Erythroblast (primary cell): Measurements from ENCODE around the gene CAPN5.

Experiments
- GATA1 ChIP-seq: IDR thresholded peaks from 2 replicates; pipeline ENCODE4 v1.6.1; 2011; ENCODE audit warnings: low read depth, mild to moderate bottlenecking, control low read depth, low read length, moderate library complexity
- POLR2A ChIP-seq: IDR thresholded peaks from 2 replicates; pipeline ENCODE4 v1.6.1; 2011; ENCODE audit warnings: mild to moderate bottlenecking, low read length

DNA sequence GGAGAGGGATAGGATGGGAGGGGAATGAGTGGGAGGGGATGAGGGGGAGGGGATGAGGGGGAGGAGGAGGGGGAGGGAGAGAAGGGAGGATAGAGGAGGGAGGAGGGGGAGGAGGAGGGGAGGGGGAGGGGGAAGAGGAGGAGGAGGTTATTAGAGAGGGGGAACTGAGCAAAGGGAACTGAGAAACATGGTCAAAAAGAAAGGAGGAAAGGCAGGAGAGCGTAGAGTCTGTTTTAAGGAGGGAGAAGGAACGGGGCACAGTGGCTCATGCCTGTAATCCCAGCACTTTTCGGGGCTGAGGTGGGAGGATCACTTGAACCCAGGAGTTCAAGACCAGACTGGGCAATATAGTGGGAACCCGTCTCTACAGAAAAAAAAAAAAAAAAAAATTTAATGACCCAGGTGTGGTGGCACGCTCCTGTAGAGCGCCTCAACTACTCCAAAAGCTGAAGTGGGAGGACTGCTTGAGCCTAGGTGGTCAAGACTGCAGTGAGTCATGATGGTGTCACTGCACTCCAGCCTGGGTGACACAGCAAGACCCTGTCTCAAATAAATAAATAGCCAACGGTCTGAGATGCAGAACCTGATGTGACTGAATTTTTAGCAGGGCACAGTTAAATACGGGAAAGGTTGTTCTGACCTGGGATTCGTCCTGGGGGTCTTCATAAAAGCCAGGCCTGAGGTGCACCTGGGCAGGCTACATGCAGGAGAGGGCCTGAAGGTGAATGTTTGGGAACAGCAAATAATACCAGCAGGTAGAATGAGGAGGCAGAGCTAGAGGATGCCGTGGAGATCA is 28.5 kb upstream of the CAPN5 start:
- TF ChIP-seq POLR2A (no peak), GATA1 (no peak)
